HG03442 (cell line): ENCODE measurements around the gene GGT6.

ENCODE experiments used
- ATAC-seq: cut with Tn5 transposase; IDR thresholded peaks from one replicate; pipeline ENCODE4 v1.9.1; 2021; ENCODE audit warnings: mild to moderate bottlenecking, moderate library complexity; ENCODE audit not compliant: unreplicated experiment

GGT6 gene

DNA sequence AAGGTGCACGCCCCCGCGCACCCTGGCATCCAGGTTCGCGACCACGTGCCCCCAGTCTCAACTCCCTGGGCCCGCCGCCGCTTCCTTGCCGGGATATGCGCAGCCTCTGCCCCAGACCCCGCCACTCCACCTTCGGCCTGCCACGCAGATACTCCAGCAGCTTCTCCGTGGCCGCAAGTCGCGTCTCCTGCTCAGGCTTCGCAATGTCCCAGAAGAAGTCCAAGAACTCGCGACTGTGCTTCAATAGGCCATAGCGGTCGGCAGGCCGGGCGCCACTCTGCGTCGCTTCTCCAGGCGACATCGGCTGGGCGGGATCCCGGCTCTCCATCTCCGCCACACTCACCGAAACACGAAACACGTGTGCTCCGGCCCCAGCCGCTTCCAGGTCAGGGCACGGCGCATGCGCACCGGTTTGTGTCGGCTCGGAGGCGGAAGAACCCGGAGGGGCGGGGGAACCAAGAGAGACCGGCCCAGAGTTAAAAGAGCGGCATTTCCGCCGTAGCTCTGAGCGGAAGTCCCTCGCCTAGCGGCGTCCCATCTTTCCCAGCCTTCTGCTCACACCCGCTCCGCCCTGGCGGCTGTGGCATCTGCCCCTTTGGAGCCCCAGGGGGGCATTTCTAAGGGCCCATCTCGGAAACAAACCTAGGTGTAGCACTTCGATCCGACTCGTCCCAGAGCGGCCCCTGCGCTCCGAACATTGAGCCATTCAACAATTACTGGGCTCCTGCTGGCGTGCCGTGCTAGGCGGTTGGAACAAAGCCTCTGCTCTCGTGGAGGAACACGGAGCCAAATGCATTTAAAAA is 5.2 kb downstream of the GGT6 start, which contains the start of gene MYBBP1A:
Gene MYBBP1A (minus strand): TSS at position 388 of the 803 bp plus-strand sequence. CDS start 60 bp downstream, at position 328.
- ATAC-seq = peak; percentile 76

- no peak for ATAC-seq
Observed at GRCh38 chr17:4554441-4554996, 5.9 kb downstream of the GGT6 start.

DNA sequence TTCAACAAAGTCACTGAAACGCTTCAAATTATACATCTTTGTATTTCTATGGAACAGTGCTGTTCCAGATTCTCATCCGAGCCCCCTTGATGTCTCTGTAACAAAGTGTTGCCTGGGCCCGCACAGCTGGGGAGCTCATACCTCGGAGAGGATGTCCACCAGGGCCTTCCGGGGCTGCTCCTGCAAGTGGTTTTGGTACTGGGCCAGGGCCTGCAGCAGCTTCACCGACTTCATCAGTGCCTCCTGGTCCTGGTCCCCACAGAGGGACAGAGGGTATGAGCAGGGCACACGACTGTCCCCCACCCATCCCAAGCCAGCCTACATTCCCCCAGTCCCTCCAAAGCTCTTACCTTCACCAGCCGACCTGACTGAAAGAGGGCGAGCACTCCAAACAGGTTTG is 6.7 kb downstream of the GGT6 start:
- no peak for ATAC-seq

GRCh38 chr17:4551796-4552525 is 8.4 kb downstream of the GGT6 start:
- no peak for ATAC-seq

- no peak for ATAC-seq
Observed at GRCh38 chr17:4551141-4551540, 9.2 kb downstream of the GGT6 start.

DNA sequence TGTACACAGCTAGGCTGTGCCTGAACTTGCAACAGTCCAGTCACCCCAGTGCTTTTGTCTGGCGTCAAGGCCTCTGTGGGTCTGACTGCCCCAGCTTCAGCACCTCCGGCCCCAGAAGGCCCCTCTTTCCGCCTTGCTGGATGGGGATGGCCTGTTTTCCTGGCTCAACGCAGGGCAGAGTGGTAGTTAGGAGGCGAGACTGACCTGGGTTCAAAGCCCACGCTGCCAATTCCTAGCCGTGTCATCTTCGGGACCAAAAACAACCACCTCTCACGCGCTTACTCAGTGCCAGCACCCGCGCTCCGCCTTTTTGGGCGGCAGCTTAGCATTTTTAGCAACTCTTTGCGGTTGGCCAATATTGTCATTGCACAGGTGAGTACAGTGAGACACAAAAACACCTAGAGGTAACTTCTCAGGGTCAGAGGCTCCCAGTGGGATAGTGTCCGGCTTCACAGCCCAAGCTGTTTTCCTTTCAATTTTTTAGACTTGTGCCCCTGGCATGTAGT is 9.8 kb downstream of the GGT6 start:
- no peak for ATAC-seq

- no peak for ATAC-seq
Observed at GRCh38 chr17:4549781-4550533, 10.4 kb downstream of the GGT6 start.

- ATAC-seq = no peak
Observed at GRCh38 chr17:4548721-4549531, 11.5 kb downstream of the GGT6 start.

- ATAC-seq = no peak
Observed at GRCh38 chr17:4548061-4548461, 12.3 kb downstream of the GGT6 start.

- no peak for ATAC-seq
Observed at GRCh38 chr17:4547118-4547906, 13.1 kb downstream of the GGT6 start.

- ATAC-seq = no peak
Observed at GRCh38 chr17:4545217-4545951, 15.0 kb downstream of the GGT6 start.

DNA sequence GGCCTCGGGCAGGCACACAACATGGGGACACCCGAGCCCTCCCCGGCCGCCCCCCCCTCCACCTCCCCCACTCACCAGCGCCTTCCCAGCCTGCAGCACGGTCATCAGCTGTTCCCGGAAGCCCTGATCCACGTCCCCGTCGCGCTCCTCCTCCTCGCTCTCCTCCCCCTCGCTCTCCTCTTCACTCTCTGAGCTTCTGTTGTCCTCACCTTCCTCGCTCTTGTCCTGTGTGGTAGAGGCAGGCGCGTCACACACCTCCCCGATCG is 15.5 kb downstream of the GGT6 start:
- ATAC-seq = no peak

DNA sequence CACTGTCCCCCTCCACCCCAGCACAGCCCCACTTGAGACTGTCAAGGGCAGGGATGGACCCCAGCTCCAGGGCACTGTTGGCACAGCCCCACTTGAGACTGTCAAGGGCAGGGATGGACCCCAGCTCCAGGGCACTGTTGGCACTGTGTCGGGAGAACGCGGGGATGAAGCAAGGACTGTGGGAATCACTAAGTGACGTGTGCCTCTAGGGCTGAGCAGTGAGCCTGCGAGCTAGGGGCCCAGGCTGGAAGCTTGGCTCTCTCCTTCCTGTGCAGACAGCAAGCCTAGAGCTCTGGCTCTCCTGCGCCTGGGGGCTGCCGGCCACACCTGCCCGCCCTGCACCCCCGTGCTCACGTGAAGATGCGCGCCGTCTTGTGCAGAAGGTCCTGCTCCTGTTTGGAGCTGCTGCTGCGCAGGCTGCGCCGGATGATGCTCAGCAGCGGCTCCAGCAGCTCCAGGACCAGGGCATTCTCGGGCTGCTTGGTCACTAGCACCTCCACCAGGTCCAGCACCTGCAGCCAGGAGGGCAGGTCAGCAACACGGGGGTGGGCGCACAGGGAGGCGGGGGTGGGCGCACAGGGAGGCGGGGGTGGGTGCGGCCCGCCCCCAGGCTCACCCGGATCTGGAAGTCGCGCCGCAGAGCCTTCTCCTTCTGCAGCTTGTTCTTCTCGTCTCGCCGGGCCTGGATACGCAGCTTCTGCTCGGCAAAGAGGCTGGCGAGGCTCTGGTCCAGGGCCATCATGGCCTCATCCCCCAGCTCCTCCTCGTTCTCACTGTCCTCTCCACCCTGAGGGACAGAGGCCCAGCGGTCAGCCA is 16.0 kb downstream of the GGT6 start:
- no peak for ATAC-seq

DNA sequence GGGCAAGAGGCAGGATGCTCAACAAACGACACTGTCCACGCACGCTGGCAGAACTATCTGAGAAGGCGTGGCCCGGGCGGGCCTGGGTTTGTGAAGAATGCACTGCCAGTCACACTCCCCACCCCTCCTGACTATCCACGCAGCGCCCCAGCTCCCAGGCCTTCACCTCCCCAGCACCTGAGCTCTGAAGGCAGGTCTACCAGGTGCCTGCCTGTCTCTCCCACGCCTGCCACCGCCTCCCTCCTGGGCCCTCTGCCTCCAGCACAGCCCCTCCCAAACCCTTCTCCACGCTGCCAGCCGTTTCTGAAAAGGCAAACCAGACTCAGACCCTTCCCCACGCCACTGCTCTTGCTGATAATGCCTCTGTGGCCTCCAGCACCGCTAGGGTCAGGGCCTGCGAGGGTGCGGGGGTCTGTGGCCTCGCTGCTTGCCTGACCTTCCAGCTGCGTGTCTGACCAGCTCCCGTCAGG is 16.8 kb downstream of the GGT6 start:
- ATAC-seq = no peak

DNA sequence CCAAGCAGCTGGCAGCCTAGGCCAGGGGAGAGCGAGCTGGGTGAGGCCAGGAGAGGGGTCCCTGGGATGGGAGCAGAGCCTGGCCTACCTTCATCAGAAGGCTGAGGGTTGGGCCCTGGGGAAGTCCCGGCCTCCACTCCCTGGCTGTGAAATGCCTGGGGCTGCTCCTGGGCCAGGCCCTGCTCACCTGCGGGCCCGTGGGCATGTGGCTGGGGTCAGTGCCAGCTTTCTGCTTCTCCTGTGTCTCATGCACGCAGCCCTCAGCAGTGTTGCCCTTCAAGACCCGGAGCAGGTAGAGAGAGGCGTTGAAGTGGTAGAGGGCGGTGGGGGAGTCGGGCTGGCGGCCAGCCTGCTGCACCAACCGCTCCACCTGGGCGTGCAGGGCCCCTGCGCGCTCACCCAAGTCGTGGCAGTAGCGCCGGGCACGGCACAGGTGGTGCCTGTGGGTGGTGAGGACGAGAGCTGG is 17.6 kb downstream of the GGT6 start:
- ATAC-seq = no peak

GRCh38 chr17:4542003-4542725 is 18.2 kb downstream of the GGT6 start:
- ATAC-seq = no peak

DNA sequence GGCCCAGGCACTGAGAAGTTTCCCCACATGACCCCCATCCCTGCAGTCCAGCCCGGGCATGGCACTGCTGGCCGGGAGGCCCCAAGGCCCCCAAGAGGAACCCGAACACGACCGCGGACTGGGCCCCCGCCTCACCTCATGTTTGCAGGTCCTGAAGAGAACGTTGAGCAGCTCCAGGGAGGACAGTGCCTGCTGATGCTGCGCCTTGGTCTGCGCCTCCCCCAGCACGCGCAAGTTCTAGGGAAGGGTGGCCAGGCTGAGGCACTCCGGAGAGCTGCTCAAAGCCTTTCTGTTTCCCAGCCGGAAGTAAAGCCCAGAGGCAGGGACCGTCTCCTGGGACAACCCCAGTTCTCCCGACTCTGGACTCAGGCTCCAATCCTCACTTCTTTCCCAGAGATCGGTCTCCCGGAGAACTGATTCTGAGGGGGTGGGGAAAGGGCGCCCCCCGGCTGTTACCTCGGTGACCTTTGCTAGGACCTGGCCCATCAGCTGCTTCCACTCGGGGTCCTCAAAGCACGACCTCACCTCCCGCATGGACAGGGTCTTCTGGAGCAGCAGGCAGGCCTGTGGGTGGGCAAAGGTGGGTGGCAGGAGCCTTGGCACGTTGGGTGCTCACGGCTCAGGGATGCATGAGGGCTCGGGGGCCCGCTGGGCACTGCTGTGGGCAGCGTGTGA is 18.9 kb downstream of the GGT6 start:
- no peak for ATAC-seq
